ENCODE data around the gene CXCL5.

CXCL5 gene

GRCh38 chr4:74031576-74031975, 33.1 kb upstream of the CXCL5 start:
- DNase-seq (ENCODE audit: insufficient read length, low spot score) (no peak), FAIRE-seq (no peak)

DNA sequence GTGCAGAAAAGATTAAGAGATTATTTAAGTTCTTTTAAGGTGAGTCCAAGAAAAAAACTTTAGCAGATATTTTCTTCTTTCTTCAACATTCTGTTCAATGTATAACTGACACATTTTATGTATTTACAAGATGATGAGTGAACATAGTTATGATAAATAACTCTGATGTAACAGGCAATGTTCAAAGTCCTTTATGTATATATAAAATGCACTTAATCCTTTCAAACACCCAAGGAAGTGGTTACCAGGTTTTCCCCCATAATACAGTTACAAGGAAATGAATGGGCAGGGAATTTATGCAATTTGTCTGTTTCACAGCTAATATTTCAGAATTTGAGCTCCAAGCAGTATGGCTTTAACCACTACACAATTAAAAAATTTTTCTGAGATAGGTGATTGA, 31.8 kb upstream of the CXCL5 start:
- DNase-seq (ENCODE audit: insufficient read length, low spot score), result no peak
- FAIRE-seq, result no peak

More at GRCh38 chr4:74031576-74031975, 33.1 kb upstream of the CXCL5 start:
- TF ChIP-seq CTCF (IDR thresholded peaks at IDR 0.05; ENCODE audit: insufficient read depth, missing control alignments), result no peak

DNA sequence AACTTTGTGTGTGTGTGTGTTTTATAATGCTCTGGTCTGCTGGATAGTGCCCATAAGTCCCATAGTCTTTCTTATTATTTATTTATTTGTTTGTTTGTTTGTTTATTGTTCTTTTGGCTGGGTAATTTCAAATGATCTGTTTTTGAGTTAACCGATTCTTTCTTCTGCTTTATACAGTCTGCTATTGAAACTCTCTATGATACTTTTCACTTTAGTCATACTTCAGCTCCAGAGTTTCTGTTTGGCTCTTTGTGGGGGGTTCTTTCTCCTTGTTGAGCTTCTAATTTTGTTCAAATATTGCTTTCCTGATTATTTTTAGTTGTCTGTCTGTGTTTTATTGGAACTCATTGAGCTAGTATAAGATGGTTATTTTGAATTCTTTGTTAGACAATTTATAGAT, 30.0 kb upstream of the CXCL5 start:
- no peak for FAIRE-seq

More for the DNA sequence above, 31.8 kb upstream of the CXCL5 start:
- TF ChIP-seq CTCF (IDR thresholded peaks at IDR 0.05; ENCODE audit: insufficient read depth, missing control alignments), result no peak

GRCh38 chr4:74023709-74024108, 25.2 kb upstream of the CXCL5 start:
- no peak for TF ChIP-seq CTCF (IDR thresholded peaks at IDR 0.05; ENCODE audit: insufficient read depth, missing control alignments)
- FAIRE-seq (no peak), DNase-seq (ENCODE audit: insufficient read length, low spot score) (no peak)

More for the DNA sequence above, 30.0 kb upstream of the CXCL5 start:
- TF ChIP-seq CTCF (IDR thresholded peaks at IDR 0.05; ENCODE audit: insufficient read depth, missing control alignments), result no peak
- no peak for DNase-seq (ENCODE audit: insufficient read length, low spot score)

DNA sequence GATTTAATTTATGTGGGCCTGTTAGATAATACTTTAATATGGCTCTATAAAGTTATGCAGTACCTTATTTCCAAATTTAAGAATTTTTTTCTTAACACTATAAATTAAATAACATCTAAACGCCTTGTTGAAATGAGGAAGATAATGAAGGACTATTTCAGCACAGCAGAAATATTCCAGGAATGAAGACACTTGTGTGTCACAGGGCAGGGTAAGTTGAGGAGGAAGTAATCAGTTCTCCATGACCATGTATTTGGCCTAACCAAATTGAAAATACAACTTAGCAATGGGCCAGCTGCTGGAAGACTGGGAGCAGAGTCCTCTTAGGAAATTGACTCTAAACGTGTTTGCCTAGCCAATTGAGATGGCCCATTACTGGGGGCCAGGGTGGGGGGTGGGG, 23.1 kb upstream of the CXCL5 start:
- no peak for FAIRE-seq
- no peak for DNase-seq (ENCODE audit: insufficient read length, low spot score)
- no peak for TF ChIP-seq CTCF (IDR thresholded peaks at IDR 0.05; ENCODE audit: insufficient read depth, missing control alignments)

- no peak for DNase-seq (ENCODE audit: insufficient read length, low spot score)
- no peak for TF ChIP-seq CTCF (IDR thresholded peaks at IDR 0.05; ENCODE audit: insufficient read depth, missing control alignments)
Observed at GRCh38 chr4:74018771-74019170, 20.3 kb upstream of the CXCL5 start.

DNA sequence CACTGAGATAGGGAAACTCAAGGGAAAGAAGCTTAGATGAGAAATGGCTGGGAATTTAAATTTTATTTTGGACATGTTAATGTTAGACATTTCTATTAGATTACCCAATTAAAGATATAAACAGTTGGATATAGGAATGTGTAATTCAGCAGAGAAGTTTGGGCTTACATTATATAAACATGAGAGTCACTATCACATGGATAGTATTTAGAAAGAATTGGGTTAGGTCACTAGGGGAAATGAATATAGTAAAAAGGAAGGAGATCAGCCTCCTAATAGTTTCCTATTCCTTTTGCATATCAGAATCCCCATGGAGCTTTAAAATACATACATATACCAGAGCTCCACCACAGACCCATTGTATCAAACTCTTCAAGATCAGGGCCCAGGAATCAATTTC, 19.6 kb upstream of the CXCL5 start:
- no peak for FAIRE-seq
- no peak for TF ChIP-seq CTCF (IDR thresholded peaks at IDR 0.05; ENCODE audit: insufficient read depth, missing control alignments)
- DNase-seq (ENCODE audit: insufficient read length, low spot score), result no peak

More at GRCh38 chr4:74018771-74019170, 20.3 kb upstream of the CXCL5 start:
- FAIRE-seq, result no peak

Data from D721Med (cell line).